Panc1 (cell line): ENCODE results near the gene MSRB3. TPM values are rescaled to one million over a fixed set of nuclear protein-coding genes. Genes with fewer than 3 reads are reported as not detected.

Experiments
- ATAC-seq: fragments of 200-7000 bp; cut with Tn5 transposase; 2 replicates; pipeline ENCODE4 v1.9.1; 2020; ENCODE audit warnings: mild to moderate bottlenecking, moderate library complexity
- BruUV-seq: library from RNA; stranded (reverse); fragments of 400-500 nt; replicated peaks from 2 replicates; lab custom pipeline; 2021; lab: Mats Ljungman, UMichigan
- CTCF ChIA-PET: fragments of 300-600 bp; sonication (Branson Sonifier 250); formaldehyde crosslinking; loops from one replicate; lab custom pipeline; 2022; ENCODE audit warnings: antibody characterized with exemption; lab: Charles Lee
- POLR2A ChIA-PET: fragments of 300-600 bp; sonication (Branson Sonifier 250); formaldehyde crosslinking; loops from one replicate; lab custom pipeline; 2022; ENCODE audit warnings: antibody characterized with exemption; lab: Charles Lee
- DNase-seq: peaks from one replicate; pipeline ENCODE4 v3.0.0-alpha.2; 2010; ENCODE audit warnings: low read depth, low spot score
- H3K27ac ChIP-seq: 2 replicates; pipeline ENCODE4 v1.5.1; 2011; ENCODE audit warnings: mild to moderate bottlenecking, low read length, inconsistent platforms
- H3K27me3 ChIP-seq: fragments of 200-500 bp; sonication (Bioruptor generic); 2 replicates; pipeline ENCODE4 v1.6.0; 2014; ENCODE audit warnings: low read length, inconsistent platforms; ENCODE audit not compliant: control insufficient read depth, insufficient read depth
- H3K36me3 ChIP-seq: fragments of 200-500 bp; sonication (Bioruptor generic); 2 replicates; pipeline ENCODE4 v1.5.1; 2014; ENCODE audit warnings: inconsistent platforms, mild to moderate bottlenecking, low read length, moderate library complexity; ENCODE audit not compliant: control insufficient read depth, insufficient read depth
- H3K4me1 ChIP-seq: 2 replicates; pipeline ENCODE4 v1.5.1; 2011; ENCODE audit warnings: inconsistent platforms, mild to moderate bottlenecking, low read length, moderate library complexity; ENCODE audit not compliant: control insufficient read depth, insufficient read depth
- H3K4me3 ChIP-seq, 2 experiments: 2 replicates each; pipeline ENCODE4 v1.5.1; 2011 to 2012; ENCODE audit warnings: low read depth in 2 of 2, low read length in 2 of 2, mild to moderate bottlenecking in 2 of 2, inconsistent platforms in 1 of 2, moderate library complexity in 1 of 2
- H3K9me3 ChIP-seq: fragments of 200-500 bp; sonication (Bioruptor generic); 2 replicates; pipeline ENCODE4 v1.5.1; 2014; ENCODE audit warnings: low read depth, mild to moderate bottlenecking, inconsistent platforms, low read length, moderate library complexity; ENCODE audit not compliant: control insufficient read depth, insufficient read depth
- POLR2AphosphoS5 ChIP-seq: IDR thresholded peaks from 2 replicates; pipeline ENCODE4 v1.6.1; 2012; ENCODE audit warnings: mild to moderate bottlenecking, low read depth, low read length, moderate library complexity
- REST ChIP-seq, 2 experiments: IDR thresholded peaks; 2 replicates each; pipeline ENCODE4 v1.6.1; 2011 to 2012; ENCODE audit warnings: low read depth in 2 of 2, control low read depth in 1 of 2, low read length in 1 of 2, mild to moderate bottlenecking in 1 of 2, moderate library complexity in 1 of 2; ENCODE audit not compliant: insufficient read depth in 1 of 2
- SIN3A ChIP-seq: IDR thresholded peaks from 2 replicates; pipeline ENCODE4 v1.6.1; 2012; ENCODE audit warnings: low read depth, mild to moderate bottlenecking, low read length, moderate library complexity, borderline replicate concordance; ENCODE audit not compliant: insufficient read depth
- TCF7L2 ChIP-seq: IDR thresholded peaks from 2 replicates; pipeline ENCODE4 v1.6.1; 2011; ENCODE audit warnings: mild to moderate bottlenecking, low read depth, low read length, inconsistent platforms
- in situ Hi-C: cut with HindIII; loops from 2 replicates; pipeline ENCODE4 v1.10.0; 2016; ENCODE audit warnings: low sequenced_read_pairs, low pct_unique_long_range_greater_than_20kb
- intact Hi-C: fragments of 100-400 bp; cut with micrococcal nuclease; formaldehyde crosslinking; loops from one replicate; pipeline ENCODE4 v1.10.0; 2022; ENCODE audit not compliant: unreplicated experiment
- total RNA-seq: library from RNA; stranded (reverse); gene quantifications from one replicate; pipeline ENCODE4 v1.2.1, GENCODE V29; 2021; ENCODE audit not compliant: unreplicated experiment
- TF ChIP-seq, protein P1 (sequence below): fragments of 450-650 bp; IDR thresholded peaks from 2 replicates; pipeline ENCODE4 v1.5.1; 2017; ENCODE audit warnings: mild to moderate bottlenecking

MSRB3 gene
- total RNA-seq, 1 experiment from 2014 or later = 89.7 TPM

DNA sequence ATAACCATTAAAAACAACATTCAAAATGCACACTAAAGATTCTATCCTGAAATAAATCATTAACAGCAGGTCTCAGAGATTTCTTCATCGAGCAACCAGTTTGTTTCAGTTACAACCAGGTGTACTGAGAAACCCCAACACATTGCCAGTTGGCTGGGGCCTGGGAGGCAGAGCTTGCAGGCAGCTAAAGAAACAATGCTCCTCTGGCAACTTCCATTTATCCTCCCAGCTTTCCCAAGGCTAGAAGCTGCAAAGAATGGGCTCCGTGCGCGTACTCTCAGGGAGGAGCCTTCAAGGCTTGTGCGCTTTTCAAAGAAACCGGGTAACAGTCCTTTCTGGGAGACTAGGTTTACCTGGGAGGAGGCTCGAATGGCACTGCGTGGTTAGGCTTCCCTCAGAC lies 181.6 kb downstream of the MSRB3 start:
- DNase-seq (no peak), ATAC-seq (no peak)
- BruUV-seq = no TSS peak
- Histone ChIP-seq H3K27ac (no peak overlapping the region), H3K4me3 (no peak overlapping the region), H3K9me3 (no peaks in the 10 kb centered on the region), H3K36me3 (no peaks in the 10 kb centered on the region), H3K27me3 (no peaks in the 10 kb centered on the region), H3K4me1 (no peaks in the 10 kb centered on the region)
- intact Hi-C loops = no loop called here
- CTCF ChIA-PET = no interaction called here
- in situ Hi-C loops = no loop called here
- TF ChIP-seq, protein P1, sequence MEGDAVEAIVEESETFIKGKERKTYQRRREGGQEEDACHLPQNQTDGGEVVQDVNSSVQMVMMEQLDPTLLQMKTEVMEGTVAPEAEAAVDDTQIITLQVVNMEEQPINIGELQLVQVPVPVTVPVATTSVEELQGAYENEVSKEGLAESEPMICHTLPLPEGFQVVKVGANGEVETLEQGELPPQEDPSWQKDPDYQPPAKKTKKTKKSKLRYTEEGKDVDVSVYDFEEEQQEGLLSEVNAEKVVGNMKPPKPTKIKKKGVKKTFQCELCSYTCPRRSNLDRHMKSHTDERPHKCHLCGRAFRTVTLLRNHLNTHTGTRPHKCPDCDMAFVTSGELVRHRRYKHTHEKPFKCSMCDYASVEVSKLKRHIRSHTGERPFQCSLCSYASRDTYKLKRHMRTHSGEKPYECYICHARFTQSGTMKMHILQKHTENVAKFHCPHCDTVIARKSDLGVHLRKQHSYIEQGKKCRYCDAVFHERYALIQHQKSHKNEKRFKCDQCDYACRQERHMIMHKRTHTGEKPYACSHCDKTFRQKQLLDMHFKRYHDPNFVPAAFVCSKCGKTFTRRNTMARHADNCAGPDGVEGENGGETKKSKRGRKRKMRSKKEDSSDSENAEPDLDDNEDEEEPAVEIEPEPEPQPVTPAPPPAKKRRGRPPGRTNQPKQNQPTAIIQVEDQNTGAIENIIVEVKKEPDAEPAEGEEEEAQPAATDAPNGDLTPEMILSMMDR = no peak
- no peak for TF ChIP-seq POLR2AphosphoS5
- TF ChIP-seq REST (IDR thresholded peaks at IDR 0.05; ENCODE audit: insufficient read depth in 1 of 2, low read depth in 2 of 2, low read length in 1 of 2) = no peak
- TF ChIP-seq TCF7L2 = no peak
- TF ChIP-seq SIN3A = no peak
- POLR2A ChIA-PET = no interaction called here

- no peaks in the 10 kb centered on the region for H3K27me3 ChIP-seq
- TF ChIP-seq POLR2AphosphoS5 (no peak), SIN3A (no peak), TCF7L2 (no peak), REST (IDR thresholded peaks at IDR 0.05; ENCODE audit: insufficient read depth in 1 of 2, low read depth in 2 of 2, low read length in 1 of 2) (no peak)
- TF ChIP-seq, protein P1 = no peak
- no peak for ATAC-seq
- no peak for DNase-seq
- H3K27ac ChIP-seq = no peak overlapping the region
- H3K4me3 ChIP-seq = no peak overlapping the region
- no peaks in the 10 kb centered on the region for H3K4me1 ChIP-seq
- H3K9me3 ChIP-seq = no peaks in the 10 kb centered on the region
- ChIA-PET POLR2A (no interaction called here), CTCF (no interaction called here)
- no peaks in the 10 kb centered on the region for H3K36me3 ChIP-seq
- intact Hi-C loops = no loop called here
- BruUV-seq = no TSS peak
- in situ Hi-C loops = no loop called here
Measured at GRCh38 chr12:65461017-65461416, 182.5 kb downstream of the MSRB3 start.
